Measurements from ENCODE around the gene SMCO3.

SMCO3 gene

GRCh38 chr12:14826491-14826890, 12.5 kb upstream of the SMCO3 start:
- no peak for DNase-seq

- no peak for DNase-seq
These were observed 11.3 kb upstream of the SMCO3 start for GRCh38 chr12:14825256-14825655.

DNA sequence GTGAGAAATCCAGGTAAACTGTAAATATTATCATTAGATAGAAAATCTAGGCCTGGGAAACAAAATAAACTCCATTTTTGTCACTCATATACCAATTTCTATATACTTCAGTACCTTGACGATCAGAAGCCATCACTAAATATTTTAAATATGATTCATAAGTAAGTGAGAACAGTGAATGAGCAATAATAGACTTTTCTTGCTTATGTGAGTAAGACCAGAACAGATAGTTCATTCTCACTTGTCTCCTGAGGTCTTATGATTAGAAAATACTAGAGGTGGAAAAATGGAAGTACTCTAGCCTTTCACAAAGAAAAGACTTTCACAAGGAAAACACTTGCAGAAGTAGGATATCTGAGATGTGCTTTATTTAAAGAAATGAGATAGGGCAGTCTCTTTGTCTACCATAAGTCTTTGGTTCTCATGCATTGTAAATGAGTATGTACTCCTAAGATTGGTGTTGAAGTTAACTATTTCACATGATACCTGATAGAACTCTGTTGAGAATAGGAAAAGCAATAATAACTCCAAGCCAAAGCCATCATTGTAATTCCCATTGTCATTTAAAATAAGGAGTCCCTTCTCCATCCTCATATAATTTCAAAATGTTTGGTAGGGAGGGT, 10.1 kb upstream of the SMCO3 start:
- DNase-seq: no peak

- no peak for DNase-seq
These were observed 2.5 kb downstream of the SMCO3 start for GRCh38 chr12:14811486-14811885.

GRCh38 chr12:14810953-14811483, 3.0 kb downstream of the SMCO3 start:
- peak; percentile 43 for DNase-seq

DNA sequence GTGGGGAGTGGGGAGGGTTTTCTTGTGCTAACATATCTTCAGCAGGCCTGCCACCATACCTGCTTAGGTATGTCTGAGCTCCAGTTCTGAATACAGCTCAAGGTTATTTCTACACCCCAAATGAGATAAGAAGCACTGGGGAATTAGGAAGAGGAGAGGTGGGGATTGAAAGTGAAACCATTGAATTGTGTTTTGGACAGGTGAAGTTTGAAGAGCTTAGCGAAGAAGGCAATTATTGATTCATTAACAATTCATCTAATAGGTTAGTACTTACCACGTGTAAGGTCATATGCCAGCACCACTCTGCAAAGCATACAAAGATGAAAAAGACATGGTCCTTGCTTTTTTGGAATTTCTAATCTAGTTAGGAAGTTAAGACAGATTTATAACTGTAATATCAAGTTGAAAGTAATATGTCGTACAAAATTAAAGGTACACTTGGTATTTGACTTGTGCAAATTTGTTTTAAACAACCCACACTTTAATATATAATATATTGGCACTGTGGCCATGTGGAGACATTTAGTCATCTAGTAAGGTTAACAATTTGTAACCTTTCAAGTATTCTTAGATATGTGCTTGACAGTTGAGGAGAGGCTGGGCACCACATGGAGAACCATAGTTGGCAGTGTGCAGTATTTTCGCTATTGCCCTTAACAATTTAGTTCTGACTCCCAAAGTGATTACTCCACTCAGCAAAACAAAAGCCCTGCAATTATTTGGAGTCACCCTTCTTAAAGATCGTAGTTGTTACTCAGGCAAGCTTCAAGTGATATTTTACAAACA, 3.6 kb downstream of the SMCO3 start:
- DNase-seq: no peak

DNA sequence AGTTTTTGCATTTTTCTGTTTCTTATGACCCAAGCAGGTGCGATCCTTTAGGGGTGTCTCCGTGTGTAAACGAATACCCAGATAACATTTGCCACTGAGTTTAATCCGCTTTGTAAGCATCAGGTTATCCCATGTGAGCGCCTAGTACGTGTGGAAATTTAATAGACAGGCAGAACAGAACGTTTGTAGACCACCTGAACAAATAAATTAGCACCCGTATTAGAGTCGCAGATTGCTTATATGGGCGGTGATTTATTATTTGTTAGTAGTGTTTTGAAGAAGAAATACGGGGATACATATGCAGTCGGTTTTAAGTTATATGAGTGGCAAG, 10.2 kb downstream of the SMCO3 start:
- no peak for DNase-seq

DNA sequence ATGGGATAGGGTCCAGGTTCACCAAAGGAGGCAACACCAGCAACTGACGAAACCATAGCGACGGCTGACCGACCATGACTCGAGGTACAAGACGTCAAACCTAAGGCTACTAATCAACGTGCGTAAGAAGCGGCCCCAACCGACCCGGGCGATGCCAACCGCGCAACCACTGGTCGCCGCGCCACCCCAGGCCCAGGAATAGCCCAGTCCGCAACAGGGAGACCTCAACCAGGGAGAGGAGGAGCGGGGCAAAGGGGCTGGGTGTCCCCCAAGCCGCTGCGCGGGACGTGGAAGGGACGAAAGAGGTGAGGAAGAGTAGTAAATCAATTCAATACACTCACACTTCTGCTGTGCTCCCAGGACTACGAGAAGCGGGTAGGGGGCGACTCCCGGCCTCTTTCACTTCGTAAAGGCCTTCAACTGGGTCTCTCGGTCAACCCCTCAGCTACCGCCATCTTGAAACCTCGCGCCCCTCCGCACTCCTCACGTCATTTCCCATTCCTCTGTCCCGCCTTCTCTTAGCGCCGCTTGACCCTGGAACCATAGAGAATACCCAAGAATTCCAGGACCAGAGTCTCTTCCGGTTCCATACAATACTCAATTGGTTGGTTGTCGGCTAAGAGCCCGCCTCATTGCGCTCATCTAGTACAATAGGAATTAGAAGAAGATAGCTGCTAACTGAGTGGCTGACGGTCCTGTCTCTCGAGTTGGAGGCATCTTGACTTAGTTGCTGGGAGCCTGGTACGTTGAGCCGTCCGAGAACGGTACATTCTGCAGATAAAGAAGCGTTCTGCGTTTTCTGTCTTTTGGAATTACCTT, 10.8 kb downstream of the SMCO3 start, which contains the start of the genes C12orf60 and WBP11:
Gene C12orf60, plus strand, starts transcription at position 660 of the 819 bp plus-strand sequence. CDS start 19,266 bp downstream, outside the sequence.
Gene WBP11, minus strand, starts transcription at position 468 of the 819 bp plus-strand sequence. CDS start 2,095 bp downstream, outside the sequence.
- DNase-seq: peak; percentile 99

DNA sequence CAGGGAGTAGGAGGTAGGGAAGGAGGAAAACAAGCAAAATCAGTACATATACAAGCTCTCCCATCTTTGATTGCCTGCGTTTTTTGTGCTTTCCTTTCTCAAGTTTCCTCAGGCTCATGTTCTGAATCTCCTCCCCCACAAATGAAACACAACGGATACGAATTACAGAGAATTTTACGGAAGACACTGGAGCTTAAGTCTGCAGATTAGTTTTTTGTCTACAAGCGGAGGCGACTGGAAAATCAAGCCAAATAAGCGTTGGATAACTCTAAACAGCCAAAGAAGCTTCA, 11.3 kb downstream of the SMCO3 start:
- DNase-seq: no peak

DNA sequence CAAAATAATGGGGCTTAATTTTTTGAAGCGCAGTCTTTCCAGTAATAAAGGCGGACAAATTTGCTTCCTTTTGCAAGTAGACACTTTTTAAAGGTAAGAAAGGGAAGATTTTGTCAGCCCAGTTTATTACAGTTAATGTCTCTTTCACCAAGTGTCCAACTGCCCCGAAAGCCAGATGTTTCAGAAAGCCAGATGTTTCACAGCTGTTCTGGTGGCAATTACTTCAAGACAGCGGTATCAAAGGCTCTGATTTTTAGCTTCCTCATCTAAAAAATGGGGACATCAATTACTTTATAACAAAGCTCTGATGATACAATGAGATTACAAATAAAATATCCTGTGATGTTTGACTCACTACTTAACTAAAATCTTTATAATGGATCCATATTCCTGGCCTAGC, 11.7 kb downstream of the SMCO3 start:
- peak; percentile 11 for DNase-seq

DNA sequence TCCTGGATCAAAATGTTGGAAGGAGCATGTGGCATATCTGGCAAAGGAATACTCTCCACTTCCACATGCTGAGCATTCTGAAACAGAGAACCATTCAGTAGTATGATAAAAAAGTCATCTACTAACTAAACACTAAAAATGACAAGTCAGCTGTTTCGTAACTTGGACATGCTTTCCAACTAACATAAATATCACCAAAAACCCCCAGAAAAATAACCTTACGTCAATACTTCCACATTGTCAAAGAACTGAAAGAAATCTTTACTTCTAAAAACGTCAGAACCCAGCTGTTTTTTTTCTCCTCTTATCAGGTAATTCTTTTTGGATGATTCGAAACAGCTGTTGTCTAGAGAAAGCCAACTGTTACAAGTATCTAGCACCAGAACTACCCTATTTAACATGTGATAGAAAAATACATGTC, 18.9 kb downstream of the SMCO3 start:
- no peak for DNase-seq

DNA sequence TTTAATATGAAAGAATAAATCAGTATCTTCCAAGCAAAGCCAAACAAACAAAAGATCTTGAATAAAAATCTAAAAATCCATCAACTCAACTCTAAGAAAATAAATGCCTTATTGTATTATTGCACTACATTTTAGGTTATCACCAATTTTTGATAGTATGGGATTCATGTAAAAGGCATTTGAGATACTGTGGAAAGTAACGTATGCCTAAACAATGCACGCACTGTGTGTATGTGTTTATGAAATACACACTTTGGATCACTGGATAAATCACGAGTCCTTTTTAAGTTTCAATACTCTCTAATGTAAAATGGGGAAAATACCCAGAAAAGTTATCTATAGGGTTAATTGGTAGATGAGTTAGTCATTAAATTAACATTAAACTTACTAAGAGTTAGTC, 28.4 kb downstream of the SMCO3 start:
- no peak for DNase-seq

GRCh38 chr12:14784471-14784870, 29.5 kb downstream of the SMCO3 start:
- no peak for DNase-seq

DNA sequence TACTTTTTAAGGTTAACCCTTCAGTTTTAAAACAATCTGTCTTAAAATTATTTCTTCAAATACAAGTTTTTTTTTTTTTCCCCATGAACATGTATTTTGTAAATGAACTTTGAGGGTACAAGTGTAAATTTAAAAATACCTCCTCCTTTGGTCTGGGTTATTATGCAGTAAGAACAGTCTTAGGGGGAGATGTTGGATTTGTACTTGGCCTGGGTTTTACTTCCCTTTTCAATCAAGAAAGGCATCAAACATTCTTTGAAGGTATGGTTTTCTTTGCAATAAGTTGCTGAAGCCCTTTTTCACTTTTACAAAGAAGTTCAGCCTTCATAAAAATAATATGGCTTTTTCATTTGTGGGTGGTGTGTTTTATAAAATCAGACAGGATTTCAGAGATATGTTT, 31.2 kb downstream of the SMCO3 start:
- DNase-seq: no peak

DNA sequence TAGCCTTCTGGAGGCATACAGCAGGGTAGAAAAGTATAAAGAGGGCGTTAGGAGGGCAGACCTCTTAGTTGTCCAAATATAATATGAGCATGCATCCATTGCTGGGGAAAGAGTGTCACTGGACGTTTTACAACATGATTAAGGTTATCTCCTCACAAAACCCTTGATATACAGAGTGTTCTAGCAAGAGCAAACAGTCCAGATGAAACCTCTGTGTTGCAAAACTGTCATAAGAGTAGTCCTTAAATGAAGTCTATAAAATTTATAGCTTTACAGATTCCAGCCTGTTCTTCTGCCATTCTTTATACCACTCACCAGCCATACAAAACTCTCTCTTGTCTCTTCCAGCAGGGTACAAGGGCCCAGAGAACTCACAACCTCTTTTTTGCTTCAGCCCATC, 32.4 kb downstream of the SMCO3 start:
- no peak for DNase-seq

DNA sequence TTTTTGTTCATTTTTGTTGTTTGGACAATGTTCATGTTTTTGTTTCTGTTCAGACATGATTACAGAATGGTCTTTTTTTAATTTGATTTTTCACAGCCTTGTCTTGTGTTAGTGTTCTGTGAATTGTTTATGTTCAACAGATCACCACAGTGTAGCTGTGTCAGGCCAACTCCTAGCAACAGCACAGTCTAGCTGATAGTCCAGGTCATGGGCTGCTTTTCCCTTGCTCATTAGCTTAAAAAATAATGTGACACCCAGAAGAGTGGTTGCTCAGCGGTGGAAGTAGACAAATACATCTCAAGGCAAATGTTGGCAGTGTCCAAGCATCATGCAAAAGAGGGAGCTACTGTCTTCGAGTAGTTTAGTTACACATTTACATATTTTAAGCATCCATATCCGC, 33.1 kb downstream of the SMCO3 start:
- no peak for DNase-seq

DNA sequence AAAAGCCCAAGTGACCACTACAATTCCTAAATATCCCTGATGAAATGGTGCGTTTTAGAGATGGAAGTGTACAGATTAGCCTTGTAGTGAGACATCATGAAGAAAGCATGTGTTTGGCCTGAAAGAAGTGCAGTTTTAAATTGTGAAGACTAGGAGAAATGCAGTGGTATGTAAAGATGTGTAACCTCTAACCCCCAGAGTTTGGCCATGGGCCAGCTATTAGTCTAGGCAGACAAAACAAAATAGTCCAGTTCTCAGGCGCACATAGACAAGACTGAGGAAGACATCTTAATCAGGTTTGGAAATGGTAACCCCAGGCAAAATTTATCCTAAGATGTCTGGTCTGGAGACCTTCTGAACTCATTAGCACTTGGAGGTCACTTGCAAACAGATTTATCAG, 34.1 kb downstream of the SMCO3 start:
- DNase-seq: no peak

- DNase-seq: peak; percentile 18
These were observed 36.7 kb downstream of the SMCO3 start for GRCh38 chr12:14777271-14777670.

DNA sequence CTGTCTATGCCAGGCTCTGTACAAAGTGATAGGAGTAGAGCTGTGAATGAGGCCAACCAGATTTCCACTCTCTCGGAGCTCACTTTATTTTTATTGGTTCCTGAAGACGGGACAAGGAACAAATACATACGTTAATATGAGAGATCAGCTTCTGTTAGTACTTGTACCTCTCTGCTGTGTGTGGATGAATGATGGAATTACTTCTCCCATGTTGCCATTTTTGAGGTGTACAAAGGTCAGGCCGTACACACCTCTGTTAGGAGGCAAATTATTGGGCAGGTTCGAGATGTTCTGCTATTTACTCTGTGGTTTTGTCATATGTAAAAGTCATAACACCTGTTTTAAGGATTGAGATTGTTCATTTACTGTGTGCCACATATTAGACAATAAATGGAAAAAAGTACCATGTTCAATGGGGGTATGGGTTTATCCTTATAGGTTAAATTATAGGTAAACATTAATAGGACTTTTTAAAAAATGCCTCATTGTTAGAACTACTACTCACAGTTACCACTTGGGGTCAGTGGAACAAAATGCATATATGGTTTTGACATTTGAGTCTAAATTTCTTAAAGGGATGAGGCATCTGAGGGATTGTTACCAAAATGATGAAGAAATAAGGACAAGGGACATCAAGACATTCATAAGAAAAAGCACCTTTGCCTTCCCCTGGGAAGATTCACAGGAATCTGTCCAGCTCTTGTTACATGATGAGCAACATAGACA, 37.6 kb downstream of the SMCO3 start:
- peak; percentile 69 for DNase-seq

GRCh38 chr12:14775636-14775980, 38.4 kb downstream of the SMCO3 start:
- DNase-seq: no peak

GRCh38 chr12:14774906-14775635, 38.9 kb downstream of the SMCO3 start:
- DNase-seq: peak; percentile 69

Measured in hematopoietic multipotent progenitor cell treated with erythropoietin and hydrocortisone succinate and interleukin-3 and kit ligand, for 4 days (in vitro differentiated cells).